Astrocyte (in vitro differentiated cells and primary cell): ENCODE data around the gene BICDL1. TPM values are rescaled to one million over a fixed set of nuclear protein-coding genes. Genes with fewer than 3 reads are reported as not detected.
A peak's percentile ranks its signal among the peaks of the same experiment; 100 is the strongest.
"Not testable (repeated sequence)": the region's sequence is repeated elsewhere in the genome, so short reads cannot be mapped to it uniquely, and the experiment has no call there.

Source experiments
- DNase-seq: peaks from one replicate; pipeline ENCODE4 v3.0.0-alpha.2; 2010; ENCODE audit warnings: low read depth
- FAIRE-seq: peaks from 2 replicates; lab custom pipeline; 2011; peaks lifted over from hg19 to GRCh38; lab: Jason Lieb, UNC
- H2AFZ ChIP-seq: 2 replicates; pipeline ENCODE4 v1.6.0; 2012; ENCODE audit warnings: low read depth, low read length, inconsistent platforms
- H3K27ac ChIP-seq: 2 replicates; pipeline ENCODE4 v1.5.1; 2011; ENCODE audit warnings: low read depth, low read length, inconsistent platforms
- H3K27me3 ChIP-seq: 2 replicates; pipeline ENCODE4 v1.6.0; 2011; ENCODE audit warnings: low read length, inconsistent platforms; ENCODE audit not compliant: insufficient read depth
- H3K36me3 ChIP-seq: 2 replicates; pipeline ENCODE4 v1.5.1; 2011; ENCODE audit warnings: low read length, inconsistent platforms; ENCODE audit not compliant: insufficient read depth
- H3K4me1 ChIP-seq: 2 replicates; pipeline ENCODE4 v1.5.1; 2011; ENCODE audit warnings: low read length, inconsistent platforms; ENCODE audit not compliant: insufficient read depth
- H3K4me2 ChIP-seq: 2 replicates; pipeline ENCODE4 v1.6.0; 2012; ENCODE audit warnings: low read length, inconsistent platforms
- H3K4me3 ChIP-seq: 2 replicates; pipeline ENCODE4 v1.5.1; 2011; ENCODE audit warnings: low read depth, mild to moderate bottlenecking, low read length, inconsistent platforms; ENCODE audit not compliant: insufficient read depth
- H3K79me2 ChIP-seq: 2 replicates; pipeline ENCODE4 v1.6.0; 2012; ENCODE audit warnings: mild to moderate bottlenecking, low read length, inconsistent platforms; ENCODE audit not compliant: insufficient read depth
- H3K9ac ChIP-seq: 2 replicates; pipeline ENCODE4 v1.6.0; 2012; ENCODE audit warnings: mild to moderate bottlenecking, low read length, inconsistent platforms
- H3K9me3 ChIP-seq: 2 replicates; pipeline ENCODE4 v1.5.1; 2012; ENCODE audit warnings: low read depth, mild to moderate bottlenecking, low read length, inconsistent platforms; ENCODE audit not compliant: insufficient read depth
- H4K20me1 ChIP-seq: 2 replicates; pipeline ENCODE4 v1.6.0; 2012; ENCODE audit warnings: low read length, inconsistent platforms; ENCODE audit not compliant: insufficient read depth
- H3K27ac Mint-ChIP-seq: one replicate; pipeline ENCODE4 v1.8.0; 2021; ENCODE audit warnings: mild to moderate bottlenecking, mixed read lengths; ENCODE audit not compliant: unreplicated experiment
- H3K27me3 Mint-ChIP-seq: one replicate; pipeline ENCODE4 v1.8.0; 2021; ENCODE audit warnings: low read depth, mixed read lengths; ENCODE audit not compliant: unreplicated experiment
- H3K36me3 Mint-ChIP-seq: one replicate; pipeline ENCODE4 v1.8.0; 2021; ENCODE audit warnings: low read depth, mixed read lengths; ENCODE audit not compliant: unreplicated experiment
- H3K4me1 Mint-ChIP-seq: one replicate; pipeline ENCODE4 v1.8.0; 2021; ENCODE audit warnings: low read depth, mixed read lengths; ENCODE audit not compliant: unreplicated experiment
- H3K4me3 Mint-ChIP-seq: one replicate; pipeline ENCODE4 v1.8.0; 2021; ENCODE audit warnings: mild to moderate bottlenecking, moderate library complexity, mixed read lengths; ENCODE audit not compliant: unreplicated experiment
- H3K9me3 Mint-ChIP-seq: one replicate; pipeline ENCODE4 v1.8.0; 2021; ENCODE audit warnings: mild to moderate bottlenecking, mixed read lengths; ENCODE audit not compliant: unreplicated experiment
- CTCF ChIP-seq: IDR thresholded peaks from 2 replicates; pipeline ENCODE4 v1.5.1; 2011; ENCODE audit warnings: low read depth, mild to moderate bottlenecking, inconsistent platforms, low read length, moderate library complexity; ENCODE audit not compliant: insufficient read depth
- EZH2 ChIP-seq: IDR thresholded peaks from 2 replicates; pipeline ENCODE4 v1.6.1; 2012; ENCODE audit warnings: mild to moderate bottlenecking, low read length, inconsistent platforms; ENCODE audit not compliant: insufficient read depth
- total RNA-seq: library from RNA; stranded (reverse); gene quantifications from 2 replicates; pipeline ENCODE4 v1.2.1, GENCODE V29; 2021

BICDL1 gene
- total RNA-seq, 1 donor from 2014 or later: 8.8 TPM

- no peaks in the 10 kb centered on the region for H3K9me3 Mint-ChIP-seq
- H3K9me3 ChIP-seq: no peaks in the 10 kb centered on the region
- no peak overlapping the region for H2AFZ ChIP-seq
- H3K4me1 Mint-ChIP-seq: peaks cover 16% of the 10 kb centered on the region
- H3K4me1 ChIP-seq: no peaks in the 10 kb centered on the region
- H3K27ac ChIP-seq: no peak overlapping the region
- no peaks in the 10 kb centered on the region for H3K79me2 ChIP-seq
- no peak for TF ChIP-seq EZH2
- no peak overlapping the region for H3K9ac ChIP-seq
- H3K4me2 ChIP-seq: no peak overlapping the region
- no peaks in the 10 kb centered on the region for H3K36me3 ChIP-seq
- peaks cover 3% of the 10 kb centered on the region for H3K27me3 ChIP-seq
- H3K27me3 Mint-ChIP-seq: no peaks in the 10 kb centered on the region
- peaks cover 1% of the 10 kb centered on the region for H3K36me3 Mint-ChIP-seq
- no peaks in the 10 kb centered on the region for H4K20me1 ChIP-seq
- peak; percentile 12 for DNase-seq
- no peak for FAIRE-seq
- H3K4me3 Mint-ChIP-seq: no peak overlapping the region
- peak overlapping the region; percentile 7 for H3K27ac Mint-ChIP-seq
- no peak overlapping the region for H3K4me3 ChIP-seq
Observed at GRCh38 chr12:120012067-120012621, 23.1 kb downstream of the BICDL1 start.

GRCh38 chr12:120013659-120014380 is 24.8 kb downstream of the BICDL1 start:
- H3K4me3 ChIP-seq: no peak overlapping the region
- Mint-ChIP-seq H3K4me1 (peaks cover 9% of the 10 kb centered on the region), H3K36me3 (no peaks in the 10 kb centered on the region), H3K27me3 (no peaks in the 10 kb centered on the region), H3K9me3 (no peaks in the 10 kb centered on the region), H3K27ac (no peak overlapping the region), H3K4me3 (peak overlapping the region; percentile 2)
- H3K27ac ChIP-seq: no peak overlapping the region
- no peak for TF ChIP-seq EZH2
- no peak for TF ChIP-seq CTCF
- H2AFZ ChIP-seq: no peak overlapping the region
- no peaks in the 10 kb centered on the region for H3K27me3 ChIP-seq
- no peak for DNase-seq
- FAIRE-seq: no peak
- no peaks in the 10 kb centered on the region for H3K79me2 ChIP-seq
- no peaks in the 10 kb centered on the region for H3K36me3 ChIP-seq
- no peak overlapping the region for H3K9ac ChIP-seq
- no peaks in the 10 kb centered on the region for H3K9me3 ChIP-seq
- no peak overlapping the region for H3K4me2 ChIP-seq
- no peaks in the 10 kb centered on the region for H3K4me1 ChIP-seq
- no peaks in the 10 kb centered on the region for H4K20me1 ChIP-seq

GRCh38 chr12:120014381-120014735 is 25.3 kb downstream of the BICDL1 start:
- H3K36me3 Mint-ChIP-seq, H3K79me2 ChIP-seq, H2AFZ ChIP-seq, H3K9ac ChIP-seq, H3K27me3 Mint-ChIP-seq, H3K4me1 ChIP-seq, H3K4me3 ChIP-seq, DNase-seq, H3K4me2 ChIP-seq, FAIRE-seq, H3K27me3 ChIP-seq, H3K4me3 Mint-ChIP-seq, H3K4me1 Mint-ChIP-seq, H3K27ac ChIP-seq, H3K9me3 Mint-ChIP-seq, H3K9me3 ChIP-seq, H4K20me1 ChIP-seq, H3K27ac Mint-ChIP-seq, H3K36me3 ChIP-seq: not testable (repeated sequence)
